ENCODE data around the gene CACNA2D3.

- TF ChIP-seq CTCF (IDR thresholded peaks at IDR 0.05) = no peak
- TF ChIP-seq POLR2A (IDR thresholded peaks at IDR 0.05) = no peak
These were observed 31.1 kb downstream of the CACNA2D3 start for GRCh38 chr3:54153477-54153876.

Data from uterus (tissue), 2 donors.